Panc1 (cell line): ENCODE measurements around the gene ARHGEF38.

Experiments
- CTCF ChIP-seq: fragments of 450-650 bp; IDR thresholded peaks from 2 replicates; pipeline ENCODE4 v1.5.1; 2017; ENCODE audit warnings: mild to moderate bottlenecking
- REST ChIP-seq, 2 experiments: IDR thresholded peaks; 2 replicates each; pipeline ENCODE4 v1.6.1; 2011 to 2012; ENCODE audit warnings: low read depth in 2 of 2, control low read depth in 1 of 2, low read length in 1 of 2, mild to moderate bottlenecking in 1 of 2, moderate library complexity in 1 of 2; ENCODE audit not compliant: insufficient read depth in 1 of 2
- SIN3A ChIP-seq: IDR thresholded peaks from 2 replicates; pipeline ENCODE4 v1.6.1; 2012; ENCODE audit warnings: low read depth, mild to moderate bottlenecking, low read length, moderate library complexity, borderline replicate concordance; ENCODE audit not compliant: insufficient read depth
- TCF7L2 ChIP-seq: IDR thresholded peaks from 2 replicates; pipeline ENCODE4 v1.6.1; 2011; ENCODE audit warnings: mild to moderate bottlenecking, low read depth, low read length, inconsistent platforms

- TF ChIP-seq CTCF (no peak), SIN3A (no peak), TCF7L2 (no peak), REST (IDR thresholded peaks at IDR 0.05; ENCODE audit: insufficient read depth in 1 of 2, low read depth in 2 of 2, low read length in 1 of 2) (no peak)
These were observed 75.2 kb downstream of the ARHGEF38 start for GRCh38 chr4:105627620-105628019.
